WTC11 (cell line): Measurements from ENCODE around the gene MAP3K3. TPM values are rescaled to one million over a fixed set of nuclear protein-coding genes. Genes with fewer than 3 reads are reported as not detected.

Experiments
- ATF1 ChIP-seq: sonication (generic); formaldehyde crosslinking; IDR thresholded peaks from 2 replicates; pipeline ENCODE4 v1.8.1; 2023; ENCODE audit warnings: mild to moderate bottlenecking, moderate library complexity, missing genetic modification reagents
- CDX4 ChIP-seq: fragments of 250-450 bp; sonication (Bioruptor Pico); IDR thresholded peaks from 2 replicates; pipeline ENCODE4 v1.9.0; 2021; ENCODE audit warnings: moderate library complexity, mild to moderate bottlenecking, inconsistent platforms, borderline replicate concordance
- CREM ChIP-seq: sonication (generic); formaldehyde crosslinking; IDR thresholded peaks from 2 replicates; pipeline ENCODE4 v1.8.1; 2022; ENCODE audit warnings: mild to moderate bottlenecking, missing genetic modification reagents, moderate library complexity
- E2F1 ChIP-seq: sonication (generic); formaldehyde crosslinking; IDR thresholded peaks from 2 replicates; pipeline ENCODE4 v1.8.0; 2022; ENCODE audit warnings: mild to moderate bottlenecking, missing genetic modification reagents
- E2F4 ChIP-seq: sonication (generic); formaldehyde crosslinking; IDR thresholded peaks from 2 replicates; pipeline ENCODE4 v1.8.1; 2022; ENCODE audit warnings: low read depth, mild to moderate bottlenecking, moderate library complexity, missing genetic modification reagents, borderline replicate concordance
- EMX1 ChIP-seq: fragments of 250-450 bp; sonication (Bioruptor Pico); IDR thresholded peaks from 2 replicates; pipeline ENCODE4 v1.8.0; 2021; ENCODE audit warnings: mild to moderate bottlenecking
- ESRRA ChIP-seq: sonication (generic); formaldehyde crosslinking; IDR thresholded peaks from 2 replicates; pipeline ENCODE4 v1.8.1; 2022; ENCODE audit warnings: mild to moderate bottlenecking, missing genetic modification reagents, borderline replicate concordance
- MAX ChIP-seq: sonication (generic); formaldehyde crosslinking; IDR thresholded peaks from 2 replicates; pipeline ENCODE4 v1.8.0; 2022; ENCODE audit warnings: mild to moderate bottlenecking, missing genetic modification reagents
- RELA ChIP-seq: sonication (generic); formaldehyde crosslinking; IDR thresholded peaks from 2 replicates; pipeline ENCODE4 v1.8.1; 2022; ENCODE audit warnings: missing genetic modification reagents, mild to moderate bottlenecking, borderline replicate concordance
- SMAD4 ChIP-seq: sonication (generic); formaldehyde crosslinking; IDR thresholded peaks from 2 replicates; pipeline ENCODE4 v1.8.0; 2022; ENCODE audit warnings: mild to moderate bottlenecking, missing genetic modification reagents
- USF1 ChIP-seq: sonication (generic); formaldehyde crosslinking; IDR thresholded peaks from 2 replicates; pipeline ENCODE4 v1.8.0; 2022; ENCODE audit warnings: mild to moderate bottlenecking, missing genetic modification reagents
- total RNA-seq: library from RNA; stranded (reverse); gene quantifications from 3 replicates; pipeline ENCODE4 v1.2.3, GENCODE V29; 2021
- TF ChIP-seq, protein P1 (sequence below): fragments of 200-600 bp; IDR thresholded peaks from 2 replicates; pipeline ENCODE4 v1.8.0; 2022; ENCODE audit warnings: antibody characterized with exemption
- TF ChIP-seq, protein P2 (sequence below): sonication (generic); formaldehyde crosslinking; conservative IDR thresholded peaks from 2 replicates; pipeline ENCODE4 v1.8.1; 2022; ENCODE audit warnings: mild to moderate bottlenecking, missing genetic modification reagents
- TF ChIP-seq, protein P3 (sequence below): sonication (generic); formaldehyde crosslinking; IDR thresholded peaks from 2 replicates; pipeline ENCODE4 v1.8.1; 2022; ENCODE audit warnings: missing genetic modification reagents, borderline replicate concordance

Gene MAP3K3
- total RNA-seq, 1 experiment from 2014 or later = 25.7 TPM

DNA sequence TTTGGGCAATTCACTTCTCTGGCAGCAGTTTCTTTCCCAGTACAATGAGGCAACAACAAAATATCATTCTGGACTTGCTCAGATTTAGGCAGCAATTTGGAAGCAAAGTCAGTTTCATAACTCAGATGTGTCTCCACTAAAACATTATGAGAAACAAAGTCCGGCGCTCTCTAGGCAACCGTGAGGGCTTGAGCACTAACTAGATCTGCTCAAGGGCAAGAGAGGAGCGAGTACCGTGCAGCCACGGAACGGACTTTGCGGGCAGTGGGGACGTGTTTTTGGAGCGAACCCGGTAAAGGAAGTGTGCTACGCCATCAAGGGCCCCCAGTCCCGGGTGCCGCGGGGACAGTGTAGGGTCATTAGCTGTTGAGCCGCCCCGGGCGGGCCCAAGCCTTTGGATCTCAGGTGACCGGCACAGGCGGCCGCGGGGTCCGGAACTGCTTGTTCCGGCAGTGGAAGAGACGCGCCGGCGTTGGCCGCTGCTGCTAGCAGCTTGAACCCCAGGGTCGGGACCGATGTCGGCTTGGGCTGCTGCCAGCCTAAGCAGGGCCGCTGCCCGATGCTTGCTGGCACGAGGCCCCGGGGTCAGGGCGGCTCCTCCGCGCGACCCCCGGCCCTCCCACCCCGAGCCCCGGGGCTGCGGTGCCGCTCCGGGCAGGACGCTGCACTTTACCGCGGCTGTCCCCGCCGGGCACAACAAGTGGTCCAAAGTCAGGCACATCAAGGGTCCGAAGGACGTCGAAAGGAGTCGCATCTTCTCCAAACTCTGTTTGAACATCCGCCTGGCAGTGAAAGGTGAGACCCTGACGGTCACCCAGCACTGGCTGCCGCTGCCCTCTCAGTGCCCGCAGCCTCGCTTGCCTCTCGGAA is 21.4 kb upstream of the MAP3K3 start, which contains the start of gene TACO1 (continued):
- TF ChIP-seq USF1 (CRISPR knock-in tag) (0 out of 2 replicates have a peak, but pooled peaks have one; percentile 15), ATF1 (CRISPR knock-in tag) (no peak), SMAD4 (CRISPR knock-in tag) (no peak), RELA (no peak), CDX4 (CRISPR knock-in tag) (no peak), MAX (CRISPR knock-in tag) (peak; percentile 70), EMX1 (CRISPR knock-in tag) (no peak), E2F4 (CRISPR knock-in tag) (no peak), E2F1 (peak; percentile 64; the same call in 1 of the 2 replicates), CREM (peak; percentile 72; the same call in 1 of the 2 replicates), ESRRA (CRISPR knock-in tag) (peak; percentile 89)
- TF ChIP-seq, protein P1, sequence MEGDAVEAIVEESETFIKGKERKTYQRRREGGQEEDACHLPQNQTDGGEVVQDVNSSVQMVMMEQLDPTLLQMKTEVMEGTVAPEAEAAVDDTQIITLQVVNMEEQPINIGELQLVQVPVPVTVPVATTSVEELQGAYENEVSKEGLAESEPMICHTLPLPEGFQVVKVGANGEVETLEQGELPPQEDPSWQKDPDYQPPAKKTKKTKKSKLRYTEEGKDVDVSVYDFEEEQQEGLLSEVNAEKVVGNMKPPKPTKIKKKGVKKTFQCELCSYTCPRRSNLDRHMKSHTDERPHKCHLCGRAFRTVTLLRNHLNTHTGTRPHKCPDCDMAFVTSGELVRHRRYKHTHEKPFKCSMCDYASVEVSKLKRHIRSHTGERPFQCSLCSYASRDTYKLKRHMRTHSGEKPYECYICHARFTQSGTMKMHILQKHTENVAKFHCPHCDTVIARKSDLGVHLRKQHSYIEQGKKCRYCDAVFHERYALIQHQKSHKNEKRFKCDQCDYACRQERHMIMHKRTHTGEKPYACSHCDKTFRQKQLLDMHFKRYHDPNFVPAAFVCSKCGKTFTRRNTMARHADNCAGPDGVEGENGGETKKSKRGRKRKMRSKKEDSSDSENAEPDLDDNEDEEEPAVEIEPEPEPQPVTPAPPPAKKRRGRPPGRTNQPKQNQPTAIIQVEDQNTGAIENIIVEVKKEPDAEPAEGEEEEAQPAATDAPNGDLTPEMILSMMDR = no peak
- TF ChIP-seq, protein P2, sequence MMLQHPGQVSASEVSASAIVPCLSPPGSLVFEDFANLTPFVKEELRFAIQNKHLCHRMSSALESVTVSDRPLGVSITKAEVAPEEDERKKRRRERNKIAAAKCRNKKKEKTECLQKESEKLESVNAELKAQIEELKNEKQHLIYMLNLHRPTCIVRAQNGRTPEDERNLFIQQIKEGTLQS (CRISPR knock-in tag) = no peak
- TF ChIP-seq, protein P3, sequence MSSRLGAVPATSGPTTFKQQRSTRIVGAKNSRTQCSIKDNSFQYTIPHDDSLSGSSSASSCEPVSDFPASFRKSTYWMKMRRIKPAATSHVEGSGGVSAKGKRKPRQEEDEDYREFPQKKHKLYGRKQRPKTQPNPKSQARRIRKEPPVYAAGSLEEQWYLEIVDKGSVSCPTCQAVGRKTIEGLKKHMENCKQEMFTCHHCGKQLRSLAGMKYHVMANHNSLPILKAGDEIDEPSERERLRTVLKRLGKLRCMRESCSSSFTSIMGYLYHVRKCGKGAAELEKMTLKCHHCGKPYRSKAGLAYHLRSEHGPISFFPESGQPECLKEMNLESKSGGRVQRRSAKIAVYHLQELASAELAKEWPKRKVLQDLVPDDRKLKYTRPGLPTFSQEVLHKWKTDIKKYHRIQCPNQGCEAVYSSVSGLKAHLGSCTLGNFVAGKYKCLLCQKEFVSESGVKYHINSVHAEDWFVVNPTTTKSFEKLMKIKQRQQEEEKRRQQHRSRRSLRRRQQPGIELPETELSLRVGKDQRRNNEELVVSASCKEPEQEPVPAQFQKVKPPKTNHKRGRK (CRISPR knock-in tag) = no peak
- TF ChIP-seq, all 79 proteins: peak for 23
